Stomach (tissue), 9 donors: ENCODE results near the gene CALHM1. TPM values are rescaled to one million over a fixed set of nuclear protein-coding genes. Genes with fewer than 3 reads are reported as not detected.

Experiments used
- DNase-seq, 2 donors: peaks; one replicate each; pipeline versions ENCODE4 v3.0.0 to v3.0.0-alpha.2; 2013 to 2019
- H3K27ac ChIP-seq, 5 donors: fragments of 200-600 bp in 4 of 5; sonication (generic) in 4 of 5; one replicate each; pipeline ENCODE4 v1.5.1; 2013 to 2019; ENCODE audit warnings: mild to moderate bottlenecking in 1 of 5, moderate library complexity in 1 of 5
- H3K27me3 ChIP-seq, 3 donors: fragments of 200-600 bp; sonication (generic); one replicate each; pipeline ENCODE4 v1.5.1; 2017 to 2019; ENCODE audit warnings: mixed run types in 1 of 3
- H3K36me3 ChIP-seq, 4 donors: fragments of 200-600 bp; sonication (generic); 1 replicate in 3 of 4; 2 replicates in 1 of 4; pipeline ENCODE4 v1.5.1; 2016 to 2019
- H3K4me1 ChIP-seq, 4 donors: fragments of 200-600 bp; sonication (generic); one replicate each; pipeline ENCODE4 v1.5.1; 2016 to 2019
- H3K4me3 ChIP-seq, 4 donors: fragments of 200-600 bp; sonication (generic) in 3 of 4; one replicate each; pipeline ENCODE4 v1.5.1; 2016 to 2019; ENCODE audit warnings: mild to moderate bottlenecking in 1 of 4
- H3K9me3 ChIP-seq, 4 donors: fragments of 200-600 bp; sonication (generic); one replicate each; pipeline ENCODE4 v1.5.1; 2016 to 2019
- CTCF ChIP-seq, 7 experiments: fragments of 450-650 bp in 4 of 7; fragments of 200-600 bp in 3 of 7; sonication (generic) in 3 of 7; IDR thresholded peaks; one replicate each; pipeline ENCODE4 v1.5.1; 2016 to 2019; ENCODE audit warnings: antibody characterized with exemption in 7 of 7, control low read depth in 2 of 7, mild to moderate bottlenecking in 1 of 7
- EP300 ChIP-seq: sonication (generic); formaldehyde crosslinking; IDR thresholded peaks from one replicate; pipeline ENCODE4 v1.6.1; 2017; ENCODE audit warnings: antibody characterized with exemption
- POLR2A ChIP-seq, 4 donors: fragments of 450-650 bp; IDR thresholded peaks; one replicate each; pipeline ENCODE4 v1.6.1; 2016; ENCODE audit warnings: antibody characterized with exemption in 4 of 4, control low read depth in 2 of 4, mild to moderate bottlenecking in 1 of 4, moderate library complexity in 1 of 4
- POLR2AphosphoS5 ChIP-seq, 3 donors: sonication (generic); formaldehyde crosslinking; IDR thresholded peaks; one replicate each; pipeline ENCODE4 v1.6.1; 2016; ENCODE audit warnings: antibody characterized with exemption in 3 of 3
- WGBS, 5 donors: extraction: QIAGEN DNeasy Blood & Tissue Kit in 3 of 5; methylation state at CpG; one replicate each; pipeline versions ENCODE4 v1.1.5 to v1.1.7; 2013 to 2018; 5-methylcytosine and 5-hydroxymethylcytosine counted together
- intact Hi-C: fragments of 100-400 bp; cut with DNase I; formaldehyde crosslinking; loops from one replicate; pipeline ENCODE4 v1.15.1; 2023; ENCODE audit warnings: low total_unique reads
- polyA plus RNA-seq, 3 donors: library from polyadenylated mRNA; stranded (reverse); fragments of 200-250 nt; gene quantifications; one replicate each; pipeline ENCODE4 v1.2.3, GENCODE V29; 2013
- total RNA-seq, 5 donors: library from RNA; depleted of rRNA; stranded (reverse); fragments of >200 nt; gene quantifications; one replicate each; pipeline versions ENCODE4 v1.1.0 to v1.2.3, GENCODE V29; 2014 to 2016
- donor health status: healthy with polysubstance abuse.
- donor health status: Bipolar disorder and iron deficiency.
- donor health status: healthy.

CALHM1 gene
- total and polyA plus RNA-seq, 8 donors, result not detected

DNA sequence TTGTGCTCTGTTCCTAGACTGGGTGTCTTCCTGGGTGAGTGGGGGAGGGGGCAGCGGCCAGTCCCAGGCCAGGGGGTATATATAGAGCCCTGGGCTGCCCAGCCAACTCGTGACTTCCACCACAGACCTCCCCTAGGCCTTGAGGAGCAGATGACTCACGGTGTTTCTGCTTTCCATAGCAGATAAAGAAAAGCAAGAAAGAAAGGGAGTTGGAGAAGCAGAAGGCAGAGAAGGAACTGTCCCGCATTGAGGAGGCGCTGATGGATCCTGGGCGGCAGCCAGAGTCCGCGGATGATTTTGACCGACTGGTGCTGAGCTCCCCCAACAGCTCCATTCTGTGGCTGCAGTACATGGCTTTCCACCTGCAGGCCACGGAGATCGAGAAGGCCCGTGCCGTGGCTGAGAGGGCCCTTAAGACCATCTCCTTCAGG is 16.7 kb downstream of the CALHM1 start:
- Histone ChIP-seq H3K4me3 (no peak overlapping the region), H3K36me3 (peaks cover 82 to 100% (median 100%) of the 10 kb centered on the region in 4 donors), H3K9me3 (no peaks in the 10 kb centered on the region), H3K4me1 (peaks cover 6 to 28% (median 15%) of the 10 kb centered on the region in 4 donors), H3K27ac (no peak overlapping the region), H3K27me3 (no peaks in the 10 kb centered on the region)
- WGBS, 5 donors, result 82 to 89% (median 87%) methylated on average over 12 to 13 of the region's 13 CpGs
- intact Hi-C loops, result no loop called here
- DNase-seq, result no peak
- TF ChIP-seq POLR2A (IDR thresholded peaks at IDR 0.05), result no peak
- TF ChIP-seq CTCF (IDR thresholded peaks at IDR 0.05), result no peak
- TF ChIP-seq EP300, result no peak
- no peak for TF ChIP-seq POLR2AphosphoS5 (IDR thresholded peaks at IDR 0.05)

GRCh38 chr10:103441611-103442010 is 17.1 kb downstream of the CALHM1 start:
- H3K36me3 ChIP-seq, result peaks cover 79 to 100% (median 100%) of the 10 kb centered on the region in 4 donors
- H3K4me1 ChIP-seq, result peaks cover 5 to 24% (median 12%) of the 10 kb centered on the region in 4 donors
- 83 to 93% (median 87%) methylated on average over 8 of the region's 8 CpGs for WGBS, 5 donors
- no peak overlapping the region for H3K4me3 ChIP-seq
- intact Hi-C loops, result no loop called here
- H3K9me3 ChIP-seq, result no peaks in the 10 kb centered on the region
- no peak overlapping the region for H3K27ac ChIP-seq
- no peak for DNase-seq
- H3K27me3 ChIP-seq, result no peaks in the 10 kb centered on the region
- TF ChIP-seq EP300 (no peak), POLR2AphosphoS5 (IDR thresholded peaks at IDR 0.05) (no peak), CTCF (IDR thresholded peaks at IDR 0.05) (no peak), POLR2A (IDR thresholded peaks at IDR 0.05) (no peak)

DNA sequence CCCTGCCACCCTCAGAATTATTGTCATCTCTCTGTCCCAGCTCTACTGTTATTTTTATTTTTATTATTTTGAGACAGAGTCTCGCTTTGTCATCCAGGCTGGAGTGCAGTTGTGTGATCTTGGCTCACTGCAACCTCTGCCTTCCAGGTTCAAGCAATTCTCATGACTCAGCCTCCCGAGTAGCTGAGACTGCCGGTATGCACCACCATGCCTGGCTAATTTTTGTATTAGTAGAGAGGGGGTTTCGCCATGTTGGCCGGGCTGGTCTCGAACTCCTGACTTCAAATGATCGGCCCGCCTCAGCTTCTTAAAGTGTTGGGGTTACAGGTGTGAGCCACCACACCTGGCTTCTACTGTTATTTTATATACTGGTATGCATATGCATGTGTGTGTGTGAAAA is 17.5 kb downstream of the CALHM1 start:
- TF ChIP-seq POLR2AphosphoS5 (IDR thresholded peaks at IDR 0.05) (no peak), POLR2A (IDR thresholded peaks at IDR 0.05) (no peak), EP300 (no peak)
- no peaks in the 10 kb centered on the region for H3K27me3 ChIP-seq
- no peak overlapping the region for H3K27ac ChIP-seq
- H3K36me3 ChIP-seq, result peaks cover 78 to 100% (median 100%) of the 10 kb centered on the region in 4 donors
- H3K4me3 ChIP-seq, result no peak overlapping the region
- DNase-seq, result no peak
- WGBS, 5 donors, result 90 to 97% (median 96%) methylated on average over 8 of the region's 8 CpGs
- peaks cover under 1 to 20% (median 10%) of the 10 kb centered on the region in 4 donors for H3K4me1 ChIP-seq
- intact Hi-C loops, result no loop called here
- no peaks in the 10 kb centered on the region for H3K9me3 ChIP-seq

GRCh38 chr10:103440416-103440815 is 18.3 kb downstream of the CALHM1 start:
- no peak for DNase-seq
- TF ChIP-seq EP300, result no peak
- no peak for TF ChIP-seq POLR2AphosphoS5 (IDR thresholded peaks at IDR 0.05)
- no peak for TF ChIP-seq POLR2A (IDR thresholded peaks at IDR 0.05)
- no peak for TF ChIP-seq CTCF (IDR thresholded peaks at IDR 0.05)
- Histone ChIP-seq H3K9me3 (no peaks in the 10 kb centered on the region), H3K4me3 (no peak overlapping the region), H3K36me3 (peaks cover 79 to 100% (median 100%) of the 10 kb centered on the region in 4 donors), H3K4me1 (peaks cover 0 to 12% (median 4%) of the 10 kb centered on the region in 4 donors), H3K27ac (no peak overlapping the region), H3K27me3 (no peaks in the 10 kb centered on the region)
- intact Hi-C loops, result no loop called here
- WGBS, 5 donors, result 90 to 97% (median 92%) methylated on average over 14 of the region's 14 CpGs

GRCh38 chr10:103439776-103440175 is 18.9 kb downstream of the CALHM1 start:
- intact Hi-C loops, result no loop called here

More at GRCh38 chr10:103439776-103440175, 18.9 kb downstream of the CALHM1 start:
- Histone ChIP-seq H3K9me3 (no peaks in the 10 kb centered on the region), H3K27me3 (no peaks in the 10 kb centered on the region), H3K27ac (no peak overlapping the region), H3K4me1 (peaks cover 0 to 6% (median 0%) of the 10 kb centered on the region in 4 donors), H3K4me3 (no peak overlapping the region), H3K36me3 (peaks cover 78 to 100% (median 99%) of the 10 kb centered on the region in 4 donors)
- no peak for DNase-seq
- 67 to 72% (median 71%) methylated on average over 4 of the region's 4 CpGs for WGBS, 5 donors
- no peak for TF ChIP-seq POLR2AphosphoS5 (IDR thresholded peaks at IDR 0.05)
- no peak for TF ChIP-seq CTCF (IDR thresholded peaks at IDR 0.05)
- TF ChIP-seq POLR2A (IDR thresholded peaks at IDR 0.05), result no peak
- TF ChIP-seq EP300, result no peak
